Measurements from ENCODE around the gene CLEC10A.
"Not testable (repeated sequence)": the region's sequence is repeated elsewhere in the genome, so short reads cannot be mapped to it uniquely, and the experiment has no call there.

CLEC10A gene, protein sequence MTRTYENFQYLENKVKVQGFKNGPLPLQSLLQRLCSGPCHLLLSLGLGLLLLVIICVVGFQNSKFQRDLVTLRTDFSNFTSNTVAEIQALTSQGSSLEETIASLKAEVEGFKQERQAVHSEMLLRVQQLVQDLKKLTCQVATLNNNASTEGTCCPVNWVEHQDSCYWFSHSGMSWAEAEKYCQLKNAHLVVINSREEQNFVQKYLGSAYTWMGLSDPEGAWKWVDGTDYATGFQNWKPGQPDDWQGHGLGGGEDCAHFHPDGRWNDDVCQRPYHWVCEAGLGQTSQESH

DNA sequence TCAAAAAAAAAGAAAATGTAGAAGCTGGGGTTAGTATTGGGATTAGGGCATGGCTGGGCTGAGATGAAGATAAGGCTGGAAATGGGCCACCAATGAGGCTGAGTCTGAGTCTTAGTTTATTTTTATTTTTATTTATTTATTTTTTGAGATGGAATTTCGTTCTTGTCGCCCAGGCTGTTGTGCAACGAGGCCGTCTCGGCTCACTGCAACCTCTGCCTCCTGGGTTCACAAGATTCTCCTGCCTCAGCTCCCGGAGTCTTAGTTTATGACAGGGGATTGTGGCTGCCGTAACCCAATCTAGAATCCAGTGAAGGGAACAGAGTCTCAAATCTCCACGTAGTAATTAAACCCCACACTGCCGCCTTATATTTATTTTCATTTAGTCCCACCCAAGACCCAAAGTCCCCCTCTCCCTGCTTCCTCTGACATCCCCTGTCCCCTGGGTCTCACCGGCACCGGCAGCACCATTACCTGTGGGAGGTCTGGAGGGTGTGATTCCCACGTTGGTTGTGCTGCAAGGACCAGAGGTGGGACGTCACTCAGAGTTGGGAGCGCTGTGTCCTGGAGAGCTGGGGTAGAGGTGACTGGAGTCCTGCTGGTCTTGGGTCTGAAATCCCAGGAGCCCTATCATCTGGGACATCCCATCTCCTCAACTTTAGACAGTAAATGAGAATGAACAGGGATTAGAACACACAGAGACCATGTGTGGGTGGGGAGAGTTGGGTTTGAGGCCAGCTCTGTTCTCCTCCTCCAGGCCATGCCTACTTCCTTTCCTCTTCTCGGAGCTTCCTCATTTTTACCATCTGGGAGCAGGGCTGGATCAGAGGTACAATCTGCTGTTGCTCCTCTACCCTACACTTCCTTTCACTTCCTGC lies at the start of gene CLEC10A:
Gene CLEC10A, minus strand, starts transcription at position 671 of the 875 bp plus-strand sequence. CDS start 1,439 bp downstream, outside the sequence.
- H3K4me3 ChIP-seq (ENCODE audit: low read depth, low read length): no peak within 1 kb of the TSS
- TF ChIP-seq, protein P1, sequence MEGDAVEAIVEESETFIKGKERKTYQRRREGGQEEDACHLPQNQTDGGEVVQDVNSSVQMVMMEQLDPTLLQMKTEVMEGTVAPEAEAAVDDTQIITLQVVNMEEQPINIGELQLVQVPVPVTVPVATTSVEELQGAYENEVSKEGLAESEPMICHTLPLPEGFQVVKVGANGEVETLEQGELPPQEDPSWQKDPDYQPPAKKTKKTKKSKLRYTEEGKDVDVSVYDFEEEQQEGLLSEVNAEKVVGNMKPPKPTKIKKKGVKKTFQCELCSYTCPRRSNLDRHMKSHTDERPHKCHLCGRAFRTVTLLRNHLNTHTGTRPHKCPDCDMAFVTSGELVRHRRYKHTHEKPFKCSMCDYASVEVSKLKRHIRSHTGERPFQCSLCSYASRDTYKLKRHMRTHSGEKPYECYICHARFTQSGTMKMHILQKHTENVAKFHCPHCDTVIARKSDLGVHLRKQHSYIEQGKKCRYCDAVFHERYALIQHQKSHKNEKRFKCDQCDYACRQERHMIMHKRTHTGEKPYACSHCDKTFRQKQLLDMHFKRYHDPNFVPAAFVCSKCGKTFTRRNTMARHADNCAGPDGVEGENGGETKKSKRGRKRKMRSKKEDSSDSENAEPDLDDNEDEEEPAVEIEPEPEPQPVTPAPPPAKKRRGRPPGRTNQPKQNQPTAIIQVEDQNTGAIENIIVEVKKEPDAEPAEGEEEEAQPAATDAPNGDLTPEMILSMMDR (IDR thresholded peaks at IDR 0.05; ENCODE audit: low read depth, low read length): no peak

DNA sequence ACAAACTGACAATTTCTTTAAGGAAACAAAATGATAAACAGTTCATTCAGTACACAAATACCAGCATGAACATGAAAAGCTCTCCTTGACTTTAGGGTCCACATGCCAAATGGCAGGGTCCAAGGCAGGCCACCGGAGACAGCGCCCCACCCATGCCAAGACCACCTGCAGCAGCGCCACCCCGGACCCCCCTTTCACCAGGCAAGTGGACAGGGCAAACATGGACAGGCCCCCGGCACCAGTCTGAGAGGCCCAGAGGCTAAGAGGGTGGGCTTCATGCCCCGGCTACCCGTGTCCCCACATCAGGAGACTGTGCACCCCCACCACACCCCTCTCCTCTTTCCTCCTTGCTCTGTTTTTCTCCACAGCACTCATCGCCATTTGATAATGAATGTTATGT lies 49.3 kb upstream of the CLEC10A start:
- TF ChIP-seq, protein P1 (IDR thresholded peaks at IDR 0.05; ENCODE audit: low read depth, low read length): no peak
- no peak overlapping the region for H3K4me3 ChIP-seq (ENCODE audit: low read depth, low read length)

DNA sequence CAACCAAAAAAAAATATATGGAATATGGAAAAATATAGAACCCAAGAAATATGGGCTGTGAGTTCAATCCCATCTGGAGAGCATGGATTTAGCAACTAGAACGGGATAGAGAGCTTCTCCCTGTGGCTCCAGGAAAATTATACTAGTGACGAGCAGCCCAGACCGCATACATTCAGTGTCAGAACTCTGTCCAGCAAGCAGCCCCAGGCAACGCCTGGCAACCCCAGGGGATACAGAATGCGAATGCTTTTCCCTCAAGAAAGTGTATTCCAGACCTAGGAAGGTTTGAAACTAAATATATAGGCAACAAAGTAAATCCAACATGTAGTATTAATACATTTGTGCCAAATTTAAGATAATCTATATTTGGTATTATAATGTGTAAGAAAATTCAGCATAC lies 48.1 kb upstream of the CLEC10A start:
- TF ChIP-seq, protein P1 (IDR thresholded peaks at IDR 0.05; ENCODE audit: low read depth, low read length): no peak
- no peak overlapping the region for H3K4me3 ChIP-seq (ENCODE audit: low read depth, low read length)

DNA sequence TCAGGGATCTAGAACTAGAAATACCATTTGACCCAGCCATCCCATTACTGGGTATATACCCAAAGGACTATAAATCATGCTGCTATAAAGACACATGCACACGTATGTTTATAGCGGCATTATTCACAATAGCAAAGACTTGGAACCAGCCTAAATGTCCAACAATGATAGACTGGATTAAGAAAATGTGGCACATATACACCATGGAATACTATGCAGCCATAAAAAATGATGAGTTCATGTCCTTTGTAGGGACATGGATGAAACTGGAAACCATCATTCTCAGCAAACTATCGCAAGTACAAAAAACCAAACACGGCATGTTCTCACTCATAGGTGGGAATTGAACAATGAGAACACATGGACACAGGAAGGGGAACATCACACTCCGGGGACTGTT lies 47.5 kb upstream of the CLEC10A start:
- H3K4me3 ChIP-seq (ENCODE audit: low read depth, low read length): not testable (repeated sequence)

DNA sequence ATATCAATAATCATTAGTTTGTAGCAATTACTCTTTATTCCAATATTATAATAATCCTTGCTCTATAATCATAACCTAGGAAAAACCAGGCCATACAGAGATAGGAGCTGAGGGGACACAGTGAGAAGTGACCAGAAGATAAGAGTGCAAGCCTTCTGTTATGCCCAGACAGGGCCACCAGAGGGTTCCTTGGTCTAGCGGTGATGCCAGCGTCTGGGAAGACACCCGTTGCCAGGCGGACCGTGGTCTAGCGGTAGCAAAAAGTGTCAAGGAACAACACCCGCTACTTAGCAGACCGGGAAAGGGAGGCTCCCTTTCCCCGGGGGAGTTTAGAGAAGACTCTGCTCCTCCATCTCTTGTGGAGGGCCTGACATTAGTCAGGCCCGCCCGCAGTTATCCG lies 46.3 kb upstream of the CLEC10A start:
- not testable (repeated sequence) for H3K4me3 ChIP-seq (ENCODE audit: low read depth, low read length)

DNA sequence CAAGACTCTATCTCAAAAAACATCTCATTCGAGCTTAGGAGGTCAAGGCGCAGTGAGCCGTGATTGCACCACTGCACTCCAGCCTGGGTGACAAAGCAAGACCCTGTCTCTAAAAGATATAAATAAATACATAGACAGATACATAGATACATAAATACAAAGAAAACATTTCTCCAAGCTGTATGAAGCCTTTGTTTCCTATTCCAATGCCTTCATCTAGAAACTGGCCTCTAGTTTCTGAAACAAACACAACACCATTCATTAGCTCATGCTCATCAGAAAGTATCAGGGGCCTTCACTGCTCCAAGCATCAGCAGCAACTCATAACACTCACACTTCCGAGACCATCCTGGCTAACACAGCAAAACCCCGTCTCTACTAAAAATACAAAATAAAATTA lies 44.9 kb upstream of the CLEC10A start:
- TF ChIP-seq, protein P1 (IDR thresholded peaks at IDR 0.05; ENCODE audit: low read depth, low read length): no peak
- no peak overlapping the region for H3K4me3 ChIP-seq (ENCODE audit: low read depth, low read length)

DNA sequence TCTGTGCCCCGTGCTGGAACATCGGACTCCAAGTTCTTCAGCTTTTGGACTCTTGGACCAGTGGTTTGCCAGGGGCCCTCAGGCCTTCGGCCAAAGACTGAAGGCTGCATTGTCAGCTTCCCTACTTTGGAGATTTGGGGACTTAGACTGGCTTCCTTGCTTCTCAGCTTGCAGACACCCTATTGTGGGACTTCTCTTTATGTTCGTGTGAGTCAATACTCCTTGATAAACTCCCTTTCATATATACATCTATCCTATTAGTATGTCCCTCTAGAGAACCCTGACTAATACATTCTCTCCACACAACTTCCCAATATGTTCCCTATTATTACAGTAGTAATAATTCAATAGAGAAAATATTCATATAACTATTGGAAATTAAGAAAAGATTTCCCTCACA lies 43.8 kb upstream of the CLEC10A start:
- no peak overlapping the region for H3K4me3 ChIP-seq (ENCODE audit: low read depth, low read length)
- TF ChIP-seq, protein P1 (IDR thresholded peaks at IDR 0.05; ENCODE audit: low read depth, low read length): no peak

DNA sequence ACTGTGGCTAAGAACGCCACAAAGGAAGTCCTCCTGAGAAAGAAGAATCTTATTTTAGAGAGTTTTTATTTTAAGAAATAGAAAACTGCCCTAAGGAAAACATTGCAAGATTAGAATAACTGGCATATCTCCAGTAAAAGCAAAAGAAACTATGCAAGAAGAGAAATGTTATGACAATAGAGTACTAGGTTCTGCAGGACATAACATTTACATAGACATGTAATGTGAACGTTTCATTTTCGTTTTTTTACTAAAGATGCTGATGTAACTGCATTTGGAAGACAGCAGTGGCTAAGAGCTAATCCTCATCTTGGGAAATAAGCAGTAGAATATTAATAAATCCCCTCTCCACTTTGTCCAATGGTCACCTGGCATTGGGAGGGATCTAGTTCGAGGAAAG lies 42.3 kb upstream of the CLEC10A start:
- H3K4me3 ChIP-seq (ENCODE audit: low read depth, low read length): no peak overlapping the region
- TF ChIP-seq, protein P1 (IDR thresholded peaks at IDR 0.05; ENCODE audit: low read depth, low read length): no peak

DNA sequence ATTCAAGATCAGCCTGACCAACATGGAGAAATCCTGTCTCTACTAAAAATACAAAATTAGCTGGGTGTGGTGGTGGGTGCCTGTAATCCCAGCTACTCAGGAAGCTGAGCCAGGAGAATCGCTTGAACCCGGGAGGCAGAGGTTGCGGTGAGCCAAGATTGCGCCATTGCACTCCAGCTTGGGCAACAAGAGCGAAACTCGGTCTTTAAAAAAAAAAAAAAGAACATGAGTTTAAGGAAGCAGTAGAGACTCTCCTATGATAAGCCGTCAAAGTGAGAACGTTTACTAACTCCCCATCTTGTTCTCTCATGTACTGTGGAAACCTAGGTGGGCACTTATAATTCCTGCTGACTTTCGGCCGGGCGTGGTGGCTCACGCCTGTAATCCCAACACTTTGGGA lies 40.6 kb upstream of the CLEC10A start:
- H3K4me3 ChIP-seq (ENCODE audit: low read depth, low read length): not testable (repeated sequence)

All from WI38 (cell line).